ENCODE measurements around the gene UBA1.
A peak's percentile ranks its signal among the peaks of the same experiment; 100 is the strongest.

The UBA1 gene

GRCh38 chrX:47212381-47213293 lies 19.0 kb downstream of the UBA1 start:
- DNase-seq (ENCODE audit: low read depth): no peak

- no peak for DNase-seq (ENCODE audit: low read depth)
Measured at GRCh38 chrX:47214435-47215077, 20.9 kb downstream of the UBA1 start.

- no peak for DNase-seq (ENCODE audit: low read depth)
Measured at GRCh38 chrX:47215291-47215900, 21.8 kb downstream of the UBA1 start.

GRCh38 chrX:47216393-47216925 lies 22.8 kb downstream of the UBA1 start:
- no peak for DNase-seq (ENCODE audit: low read depth)

- DNase-seq (ENCODE audit: low read depth): no peak
Measured at GRCh38 chrX:47217121-47217851, 23.7 kb downstream of the UBA1 start.

GRCh38 chrX:47217852-47218279 lies 24.2 kb downstream of the UBA1 start:
- peak; percentile 90 for DNase-seq (ENCODE audit: low read depth)

- DNase-seq (ENCODE audit: low read depth): peak; percentile 56
Measured at GRCh38 chrX:47218280-47218919, 24.8 kb downstream of the UBA1 start, which contains the start of gene CDK16. Gene CDK16 (plus strand): TSS chrX:47218681. CDS start chrX:47223558, 4,877 bp downstream.

- DNase-seq (ENCODE audit: low read depth): peak; percentile 23
Measured at GRCh38 chrX:47218920-47219815, 25.5 kb downstream of the UBA1 start.

- no peak for DNase-seq (ENCODE audit: low read depth)
Measured at GRCh38 chrX:47221756-47222155, 28.1 kb downstream of the UBA1 start.

GRCh38 chrX:47222751-47223350 lies 29.2 kb downstream of the UBA1 start:
- no peak for DNase-seq (ENCODE audit: low read depth)

- no peak for DNase-seq (ENCODE audit: low read depth)
Measured at GRCh38 chrX:47223476-47224250, 30.0 kb downstream of the UBA1 start.

- no peak for DNase-seq (ENCODE audit: low read depth)
Measured at GRCh38 chrX:47224266-47224895, 30.8 kb downstream of the UBA1 start.

GRCh38 chrX:47224896-47225290 lies 31.3 kb downstream of the UBA1 start:
- no peak for DNase-seq (ENCODE audit: low read depth)

- no peak for DNase-seq (ENCODE audit: low read depth)
Measured at GRCh38 chrX:47226071-47226470, 32.4 kb downstream of the UBA1 start.

GRCh38 chrX:47226531-47227333 lies 33.1 kb downstream of the UBA1 start:
- no peak for DNase-seq (ENCODE audit: low read depth)

GRCh38 chrX:47227334-47227583 lies 33.6 kb downstream of the UBA1 start:
- no peak for DNase-seq (ENCODE audit: low read depth)

- DNase-seq (ENCODE audit: low read depth): no peak
Measured at GRCh38 chrX:47228550-47229270, 35.1 kb downstream of the UBA1 start.

Measured in activated T-cell treated with anti-CD3 and anti-CD28 coated beads for 1 hour (primary cell).